ENCODE results near the gene PCBP3.

The PCBP3 gene

DNA sequence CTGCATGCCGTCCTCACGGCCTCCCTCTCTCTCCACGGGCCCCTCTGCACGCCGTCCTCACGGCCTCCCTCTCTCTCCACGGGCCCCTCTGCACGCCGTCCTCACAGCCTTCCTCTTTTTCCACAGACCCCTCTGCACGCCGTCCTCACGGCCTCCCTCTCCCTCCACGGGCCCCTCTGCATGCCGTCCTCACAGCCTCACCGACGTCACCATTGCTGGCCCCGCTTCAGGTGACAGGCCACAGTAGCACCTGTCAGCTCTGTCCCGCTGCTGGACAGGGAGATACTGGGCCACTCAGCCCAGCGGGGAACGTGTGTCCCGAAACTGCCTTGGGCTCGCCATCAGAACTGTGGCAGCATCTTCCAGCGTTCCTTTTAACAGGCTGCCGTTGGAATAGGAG, 255.3 kb downstream of the PCBP3 start:
- no peak for DNase-seq

- DNase-seq, result no peak
Measured at GRCh38 chr21:45899317-45900033, 255.9 kb downstream of the PCBP3 start.

GRCh38 chr21:45900034-45900868, 256.7 kb downstream of the PCBP3 start:
- DNase-seq, result no peak

- DNase-seq, result no peak
Measured at GRCh38 chr21:45901061-45901690, 257.7 kb downstream of the PCBP3 start.

DNA sequence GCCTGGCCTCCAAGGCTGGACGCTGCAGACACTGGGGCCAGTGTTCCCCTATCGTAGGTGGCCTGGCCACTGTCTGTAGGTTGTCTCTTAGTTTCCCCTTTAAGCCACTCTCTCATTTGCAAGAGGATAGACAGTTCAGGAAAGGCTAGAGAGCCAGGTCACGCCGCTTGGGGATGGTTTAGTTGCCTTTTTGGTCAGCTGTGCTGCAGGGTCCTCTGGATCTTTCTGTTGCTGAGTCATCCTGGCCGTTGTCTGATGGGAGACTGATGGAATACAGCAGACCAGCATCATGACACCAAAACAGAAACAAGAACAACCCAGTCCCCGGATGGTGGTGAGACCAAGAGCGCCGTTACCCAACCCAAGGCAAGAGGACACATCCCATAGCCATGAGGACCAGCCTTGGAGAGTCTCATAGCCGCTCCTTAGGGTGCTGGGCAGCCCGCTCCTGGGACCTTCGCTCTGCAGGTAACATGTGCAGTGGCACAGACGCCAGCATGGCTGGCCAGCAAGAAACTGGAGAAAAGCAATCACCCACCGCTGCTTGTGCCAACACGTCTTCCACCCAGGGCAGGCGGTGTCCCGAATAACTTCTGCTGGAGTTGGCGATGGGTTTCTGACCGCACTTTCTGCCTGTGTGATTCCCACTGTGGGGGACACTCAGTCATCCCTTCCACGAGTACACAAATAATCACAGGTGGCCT, 258.9 kb downstream of the PCBP3 start:
- DNase-seq, result no peak

DNA sequence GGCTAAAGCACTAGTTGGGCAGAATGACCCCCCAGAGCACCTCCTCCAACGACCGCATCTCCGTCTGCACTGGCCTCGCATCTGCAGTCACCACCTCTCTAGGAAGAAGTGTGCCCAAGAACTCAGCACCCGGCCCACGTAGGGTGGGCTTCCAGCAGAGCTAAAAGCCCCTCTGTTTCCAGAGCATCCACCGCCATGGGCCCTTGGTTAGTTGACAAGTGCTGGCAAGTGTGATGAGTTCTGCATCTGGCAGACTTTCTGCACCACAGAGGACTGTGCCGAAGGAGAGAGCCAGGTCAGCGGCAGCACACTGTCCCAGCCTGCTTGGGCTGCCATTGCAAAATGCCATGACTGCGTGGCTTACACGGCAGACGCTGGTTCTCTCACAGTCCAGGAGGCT, 261.7 kb downstream of the PCBP3 start:
- DNase-seq, result no peak

GRCh38 chr21:45906196-45906805, 262.8 kb downstream of the PCBP3 start:
- DNase-seq, result no peak

DNA sequence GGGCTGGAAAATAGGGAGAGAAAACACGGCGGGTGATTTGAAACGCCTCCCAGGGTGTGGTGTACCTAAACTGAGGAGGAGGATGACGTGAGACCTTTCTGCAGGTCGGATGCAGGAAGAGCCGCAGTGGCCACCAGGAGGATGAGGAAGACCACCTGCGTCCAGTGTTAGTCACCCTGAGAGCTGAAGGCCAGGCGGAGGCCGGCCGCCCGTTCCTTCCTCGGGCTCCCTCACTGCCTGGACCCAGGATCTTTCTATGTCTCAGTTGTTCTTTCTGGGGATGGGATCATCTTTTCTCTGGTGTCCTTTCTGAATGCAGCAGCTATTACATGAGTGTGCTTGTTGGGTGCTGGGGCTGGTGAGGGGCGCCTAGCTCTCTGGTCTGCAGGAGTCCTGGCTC, 263.3 kb downstream of the PCBP3 start:
- DNase-seq, result no peak

DNA sequence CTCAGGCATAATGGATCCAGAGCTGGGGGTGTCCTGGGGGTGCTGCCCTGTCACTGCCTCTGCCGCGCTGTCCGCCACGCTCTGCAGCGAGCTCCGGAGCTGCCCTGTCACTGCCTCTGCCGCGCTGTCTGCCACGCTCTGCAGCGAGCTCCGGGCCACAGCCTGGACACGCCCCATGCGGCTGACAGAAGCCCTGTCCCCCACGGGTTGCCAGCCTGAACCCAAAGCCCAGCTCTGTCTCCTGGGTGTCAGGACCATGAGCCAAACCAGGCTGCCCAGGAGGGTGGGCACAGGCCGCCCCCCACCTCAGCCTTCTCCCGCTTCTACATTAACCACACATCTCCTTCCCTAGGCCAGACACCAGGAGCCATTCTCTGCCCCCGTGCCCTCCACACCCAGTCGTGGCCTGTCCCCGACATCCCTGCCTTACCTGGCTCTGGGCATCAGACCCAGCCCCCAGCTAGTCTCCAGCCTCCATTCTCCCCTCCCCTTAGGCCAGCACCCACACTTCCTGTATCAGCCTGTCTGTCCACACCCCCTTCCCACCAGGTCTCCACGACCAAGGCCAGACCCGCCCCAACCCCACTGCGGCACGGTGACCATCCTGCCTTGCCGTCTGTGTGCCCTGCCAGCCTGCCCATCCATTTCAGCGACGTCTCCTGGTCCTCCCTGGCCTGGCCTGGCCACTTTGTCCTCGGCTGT, 265.2 kb downstream of the PCBP3 start:
- DNase-seq, result no peak

- no peak for DNase-seq
Measured at GRCh38 chr21:45909238-45909988, 265.9 kb downstream of the PCBP3 start.

DNA sequence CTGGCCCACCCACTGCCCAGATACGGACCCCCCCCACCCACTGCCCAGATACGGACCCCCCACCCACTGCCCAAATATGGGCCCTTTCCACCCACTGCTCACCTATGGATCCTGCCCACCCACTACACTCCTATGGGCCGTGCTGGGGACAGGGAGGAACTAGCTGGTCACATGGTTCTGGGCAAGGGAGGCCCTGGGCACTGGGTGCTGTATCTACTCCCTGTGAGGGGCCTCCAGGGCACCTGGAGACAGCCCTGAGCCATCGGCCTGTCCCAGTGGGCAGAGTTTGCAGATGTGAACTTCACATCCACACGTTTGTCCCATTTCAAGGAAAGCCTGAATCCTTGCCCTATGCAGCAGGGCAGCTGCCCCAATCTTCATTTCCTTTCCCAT, 266.6 kb downstream of the PCBP3 start:
- DNase-seq, result no peak

- DNase-seq, result no peak
Measured at GRCh38 chr21:45910548-45911221, 267.2 kb downstream of the PCBP3 start.

DNA sequence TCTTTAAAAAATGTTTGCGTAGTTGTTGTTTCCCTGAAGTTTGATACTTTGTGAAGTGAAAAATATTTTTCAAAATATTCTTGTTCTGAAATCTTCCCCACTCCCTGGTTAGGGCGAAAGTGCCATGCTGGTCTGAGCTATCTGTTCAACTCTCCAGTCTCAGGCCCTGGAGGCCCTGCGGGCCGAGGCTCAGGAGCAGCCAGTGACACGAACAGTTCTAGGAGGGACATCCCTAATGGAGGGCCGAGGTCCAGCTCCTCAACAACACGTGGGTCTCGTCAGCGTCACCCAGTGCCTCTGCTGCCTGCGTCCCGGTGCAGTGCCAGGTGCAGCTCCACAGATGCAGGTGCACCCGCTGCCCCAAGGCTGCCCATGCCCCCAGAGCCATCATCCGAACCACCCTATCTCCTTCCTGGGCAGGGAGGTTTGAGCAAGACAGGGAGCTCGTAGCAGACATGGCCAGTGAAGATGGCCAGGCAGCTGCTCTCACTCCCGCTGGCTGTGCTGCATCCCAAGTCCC, 268.3 kb downstream of the PCBP3 start:
- DNase-seq, result no peak

GRCh38 chr21:45912611-45913417, 269.3 kb downstream of the PCBP3 start:
- DNase-seq, result no peak

DNA sequence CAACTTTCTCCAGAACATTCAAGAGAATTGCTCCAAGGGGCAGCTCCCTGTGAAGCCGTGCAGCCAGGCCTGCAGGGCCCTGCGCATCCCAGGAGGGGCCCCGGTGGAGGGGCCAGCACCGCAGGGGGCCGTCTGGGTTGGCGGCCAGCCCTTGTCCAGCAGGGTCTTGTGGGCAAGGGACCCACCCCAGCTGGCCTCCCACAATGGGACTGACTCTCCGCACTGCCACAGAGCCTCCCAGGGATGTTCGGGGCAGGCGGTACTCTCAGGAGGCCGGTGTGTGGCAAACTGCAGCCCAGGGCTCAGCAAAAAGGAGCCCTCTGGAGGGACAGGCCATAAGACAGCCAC, 269.9 kb downstream of the PCBP3 start:
- DNase-seq, result no peak

- DNase-seq, result no peak
Measured at GRCh38 chr21:45913886-45914285, 270.4 kb downstream of the PCBP3 start.

GRCh38 chr21:45914321-45914845, 270.9 kb downstream of the PCBP3 start:
- DNase-seq, result no peak

DNA sequence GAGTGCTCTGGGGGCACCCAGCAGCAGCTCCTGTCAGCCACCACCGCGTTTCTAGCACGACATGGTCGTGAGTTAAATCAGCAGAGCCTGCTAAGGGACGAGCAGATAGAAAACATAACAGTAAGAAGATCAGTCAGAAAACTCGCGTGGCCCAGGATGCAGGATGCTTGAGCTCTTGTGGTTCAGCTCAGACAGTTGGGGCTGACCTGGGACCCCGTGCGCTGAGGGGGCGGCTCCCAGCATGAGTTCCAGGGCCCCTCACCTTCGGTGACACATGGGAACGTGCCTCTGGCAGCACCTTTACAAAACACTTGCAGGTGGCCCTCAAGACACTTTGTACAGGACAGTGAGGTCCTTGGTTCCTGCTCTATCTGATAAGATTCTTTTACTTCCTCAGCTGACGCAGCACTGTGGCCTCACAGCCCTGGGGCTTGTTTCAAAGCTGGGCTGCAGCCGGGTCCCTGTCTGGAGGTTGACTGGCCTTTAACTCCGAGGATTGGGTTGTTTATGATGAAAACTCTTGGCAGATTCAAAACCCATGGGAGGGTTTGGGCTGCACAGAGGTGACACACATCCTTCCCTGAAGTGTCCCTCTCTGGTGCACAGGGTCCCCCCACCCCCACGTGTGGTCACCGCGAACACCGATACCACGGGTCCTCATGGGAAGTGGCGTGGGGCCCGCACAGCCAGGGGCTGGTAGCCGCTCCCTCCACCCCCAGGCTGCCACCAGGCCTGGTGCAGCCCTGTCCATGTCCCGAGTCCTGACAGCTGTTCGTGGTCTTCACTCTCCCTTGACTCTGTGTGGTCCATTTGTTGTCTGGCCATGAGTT, 272.7 kb downstream of the PCBP3 start:
- DNase-seq, result no peak

DNA sequence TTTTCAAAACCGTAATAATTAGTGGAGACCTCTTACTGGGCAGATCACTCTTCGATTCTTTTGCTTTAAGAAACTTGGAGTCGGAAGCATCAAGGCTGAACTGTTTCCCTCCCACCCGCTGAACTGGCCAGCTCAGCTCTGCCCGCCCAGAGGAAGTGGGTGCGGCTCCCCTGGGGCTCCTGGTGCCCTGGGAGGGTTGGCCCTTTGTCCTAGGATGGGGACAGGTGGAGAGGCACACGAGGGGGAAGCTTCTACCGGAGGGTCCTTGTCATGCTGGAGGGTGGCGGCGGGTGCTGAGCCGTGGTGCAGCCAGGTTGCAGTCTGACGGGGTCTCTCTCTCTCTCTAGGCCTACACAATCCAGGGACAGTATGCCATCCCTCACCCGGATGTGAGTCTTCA, 273.7 kb downstream of the PCBP3 start:
- no peak for DNase-seq

Data from stimulated activated CD4-positive, alpha-beta T cell treated with anti-CD3 and anti-CD28 coated beads, Interleukin-15, amount 100 ng/mL, for 24 hours (primary cell).